ENCODE data around the gene MKX. TPM values are rescaled to one million over a fixed set of nuclear protein-coding genes. Genes with fewer than 3 reads are reported as not detected.

MKX gene
- polyA plus RNA-seq (2013, experiment 1 of 2): 1.9 TPM
- 1.8 TPM for polyA plus RNA-seq (2013, experiment 2 of 2)

- Histone ChIP-seq H3K36me3 (ENCODE audit: control insufficient read depth, insufficient read depth, low read length) (no peaks in the 10 kb centered on the region), H3K18ac (ENCODE audit: low read length) (no peak within 1 kb of the TSS), H4K8ac (ENCODE audit: low read depth, low read length) (no peak within 1 kb of the TSS), H2BK5ac (ENCODE audit: low read length) (no peak within 1 kb of the TSS), H3K27ac (ENCODE audit: low read depth, low read length) (no peak within 1 kb of the TSS), H3K79me1 (ENCODE audit: low read length) (no peaks in the 10 kb centered on the region), H2AK5ac (ENCODE audit: low read length) (no peak within 1 kb of the TSS), H3K23ac (ENCODE audit: low read length) (no peak within 1 kb of the TSS), H3K27me3 (ENCODE audit: insufficient read depth, low read length, poor library complexity) (peaks cover 29% of the 10 kb centered on the region), H3K56ac (ENCODE audit: low read length) (peak within 1 kb of the TSS; percentile 71), H3K4ac (ENCODE audit: low read depth, low read length) (no peak within 1 kb of the TSS), H3K9ac (ENCODE audit: low read length) (peak within 1 kb of the TSS; percentile 55), H3K79me2 (ENCODE audit: control insufficient read depth, insufficient read depth, low read length) (no peaks in the 10 kb centered on the region), H4K5ac (ENCODE audit: low read length) (no peak within 1 kb of the TSS), H3K4me2 (ENCODE audit: low read length) (peak within 1 kb of the TSS; percentile 87), H3K4me3 (ENCODE audit: low read length) (peak within 1 kb of the TSS; percentile 48), H2BK15ac (replicated peaks; ENCODE audit: low read depth) (no peak within 1 kb of the TSS), H2BK120ac (ENCODE audit: low read depth, low read length) (no peak within 1 kb of the TSS), H3K4me1 (ENCODE audit: control insufficient read depth, low read depth, low read length) (peaks cover 3% of the 10 kb centered on the region)
- WGBS (ENCODE audit: extremely low coverage, insufficient coverage, low lambda C conversion rate): no CpG with 5 or more reads among the region's 69 CpGs
- DNase-seq: peak; percentile 89
These were observed at the start of gene MKX for GRCh38 chr10:27745732-27746396. Gene MKX, minus strand, starts transcription at chr10:27745819. Its CDS starts 2,404 bp downstream, at chr10:27743415.

GRCh38 chr10:27794157-27794556 is 48.5 kb upstream of the MKX start:
- WGBS (ENCODE audit: extremely low coverage, insufficient coverage, low lambda C conversion rate): no CpG with 5 or more reads among the region's 1 CpG

GRCh38 chr10:27792216-27792615 is 46.6 kb upstream of the MKX start:
- no peak for DNase-seq
- Histone ChIP-seq H3K18ac (ENCODE audit: low read length) (no peak overlapping the region), H3K4me2 (ENCODE audit: low read length) (no peak overlapping the region), H3K4ac (ENCODE audit: low read depth, low read length) (no peak overlapping the region), H2BK5ac (ENCODE audit: low read length) (no peak overlapping the region), H3K23ac (ENCODE audit: low read length) (no peak overlapping the region), H3K27ac (ENCODE audit: low read depth, low read length) (no peak overlapping the region), H3K79me2 (ENCODE audit: control insufficient read depth, insufficient read depth, low read length) (no peaks in the 10 kb centered on the region), H3K36me3 (ENCODE audit: control insufficient read depth, insufficient read depth, low read length) (no peaks in the 10 kb centered on the region), H3K4me3 (ENCODE audit: low read length) (no peak overlapping the region), H4K8ac (ENCODE audit: low read depth, low read length) (no peak overlapping the region), H2BK15ac (replicated peaks; ENCODE audit: low read depth) (no peak overlapping the region), H3K56ac (ENCODE audit: low read length) (no peak overlapping the region), H2AK5ac (ENCODE audit: low read length) (no peak overlapping the region), H3K79me1 (ENCODE audit: low read length) (no peaks in the 10 kb centered on the region), H3K4me1 (ENCODE audit: control insufficient read depth, low read depth, low read length) (no peaks in the 10 kb centered on the region), H2BK120ac (ENCODE audit: low read depth, low read length) (no peak overlapping the region), H4K5ac (ENCODE audit: low read length) (no peak overlapping the region), H3K9ac (ENCODE audit: low read length) (no peak overlapping the region), H3K27me3 (ENCODE audit: insufficient read depth, low read length, poor library complexity) (no peaks in the 10 kb centered on the region)
- no CpG with 5 or more reads among the region's 2 CpGs for WGBS (ENCODE audit: extremely low coverage, insufficient coverage, low lambda C conversion rate)

More at GRCh38 chr10:27794157-27794556, 48.5 kb upstream of the MKX start:
- H3K18ac ChIP-seq (ENCODE audit: low read length): no peak overlapping the region
- no peak overlapping the region for H3K23ac ChIP-seq (ENCODE audit: low read length)
- H3K56ac ChIP-seq (ENCODE audit: low read length): no peak overlapping the region
- no peaks in the 10 kb centered on the region for H3K4me1 ChIP-seq (ENCODE audit: control insufficient read depth, low read depth, low read length)
- H2AK5ac ChIP-seq (ENCODE audit: low read length): no peak overlapping the region
- no peak overlapping the region for H2BK15ac ChIP-seq (replicated peaks; ENCODE audit: low read depth)
- no peaks in the 10 kb centered on the region for H3K79me1 ChIP-seq (ENCODE audit: low read length)
- no peaks in the 10 kb centered on the region for H3K27me3 ChIP-seq (ENCODE audit: insufficient read depth, low read length, poor library complexity)
- H4K8ac ChIP-seq (ENCODE audit: low read depth, low read length): no peak overlapping the region
- H3K4ac ChIP-seq (ENCODE audit: low read depth, low read length): no peak overlapping the region
- no peaks in the 10 kb centered on the region for H3K36me3 ChIP-seq (ENCODE audit: control insufficient read depth, insufficient read depth, low read length)
- no peak overlapping the region for H4K5ac ChIP-seq (ENCODE audit: low read length)
- H3K4me2 ChIP-seq (ENCODE audit: low read length): no peak overlapping the region
- no peak overlapping the region for H3K4me3 ChIP-seq (ENCODE audit: low read length)
- H3K9ac ChIP-seq (ENCODE audit: low read length): no peak overlapping the region
- no peak overlapping the region for H2BK120ac ChIP-seq (ENCODE audit: low read depth, low read length)
- H3K79me2 ChIP-seq (ENCODE audit: control insufficient read depth, insufficient read depth, low read length): no peaks in the 10 kb centered on the region
- no peak overlapping the region for H3K27ac ChIP-seq (ENCODE audit: low read depth, low read length)
- H2BK5ac ChIP-seq (ENCODE audit: low read length): no peak overlapping the region
- DNase-seq: peak; percentile 47

GRCh38 chr10:27784272-27784671 is 38.7 kb upstream of the MKX start:
- Histone ChIP-seq H3K79me1 (ENCODE audit: low read length) (no peaks in the 10 kb centered on the region), H3K56ac (ENCODE audit: low read length) (no peak overlapping the region), H2BK120ac (ENCODE audit: low read depth, low read length) (no peak overlapping the region), H2AK5ac (ENCODE audit: low read length) (no peak overlapping the region), H3K4me1 (ENCODE audit: control insufficient read depth, low read depth, low read length) (no peaks in the 10 kb centered on the region), H3K79me2 (ENCODE audit: control insufficient read depth, insufficient read depth, low read length) (no peaks in the 10 kb centered on the region), H2BK15ac (replicated peaks; ENCODE audit: low read depth) (no peak overlapping the region), H3K18ac (ENCODE audit: low read length) (no peak overlapping the region), H3K4me2 (ENCODE audit: low read length) (no peak overlapping the region), H4K8ac (ENCODE audit: low read depth, low read length) (no peak overlapping the region), H3K4ac (ENCODE audit: low read depth, low read length) (no peak overlapping the region), H4K5ac (ENCODE audit: low read length) (no peak overlapping the region), H3K27ac (ENCODE audit: low read depth, low read length) (no peak overlapping the region), H3K4me3 (ENCODE audit: low read length) (no peak overlapping the region), H3K36me3 (ENCODE audit: control insufficient read depth, insufficient read depth, low read length) (no peaks in the 10 kb centered on the region), H2BK5ac (ENCODE audit: low read length) (no peak overlapping the region), H3K23ac (ENCODE audit: low read length) (no peak overlapping the region), H3K27me3 (ENCODE audit: insufficient read depth, low read length, poor library complexity) (no peaks in the 10 kb centered on the region), H3K9ac (ENCODE audit: low read length) (no peak overlapping the region)
- no peak for DNase-seq
- no CpG with 5 or more reads among the region's 2 CpGs for WGBS (ENCODE audit: extremely low coverage, insufficient coverage, low lambda C conversion rate)

GRCh38 chr10:27783660-27784059 is 38.0 kb upstream of the MKX start:
- H3K4ac ChIP-seq (ENCODE audit: low read depth, low read length): no peak overlapping the region
- no peaks in the 10 kb centered on the region for H3K4me1 ChIP-seq (ENCODE audit: control insufficient read depth, low read depth, low read length)
- H3K23ac ChIP-seq (ENCODE audit: low read length): no peak overlapping the region
- no peak overlapping the region for H3K18ac ChIP-seq (ENCODE audit: low read length)
- no peak overlapping the region for H2BK15ac ChIP-seq (replicated peaks; ENCODE audit: low read depth)
- no peak overlapping the region for H2BK5ac ChIP-seq (ENCODE audit: low read length)
- H3K4me2 ChIP-seq (ENCODE audit: low read length): no peak overlapping the region
- H3K36me3 ChIP-seq (ENCODE audit: control insufficient read depth, insufficient read depth, low read length): no peaks in the 10 kb centered on the region
- H3K9ac ChIP-seq (ENCODE audit: low read length): no peak overlapping the region
- no peak overlapping the region for H3K4me3 ChIP-seq (ENCODE audit: low read length)
- H2AK5ac ChIP-seq (ENCODE audit: low read length): no peak overlapping the region
- H4K5ac ChIP-seq (ENCODE audit: low read length): no peak overlapping the region
- no peak overlapping the region for H3K56ac ChIP-seq (ENCODE audit: low read length)
- DNase-seq: peak; percentile 89
- H3K79me1 ChIP-seq (ENCODE audit: low read length): no peaks in the 10 kb centered on the region
- H2BK120ac ChIP-seq (ENCODE audit: low read depth, low read length): no peak overlapping the region
- no CpG with 5 or more reads among the region's 1 CpG for WGBS (ENCODE audit: extremely low coverage, insufficient coverage, low lambda C conversion rate)
- H3K27ac ChIP-seq (ENCODE audit: low read depth, low read length): no peak overlapping the region
- H4K8ac ChIP-seq (ENCODE audit: low read depth, low read length): no peak overlapping the region
- H3K27me3 ChIP-seq (ENCODE audit: insufficient read depth, low read length, poor library complexity): no peaks in the 10 kb centered on the region
- no peaks in the 10 kb centered on the region for H3K79me2 ChIP-seq (ENCODE audit: control insufficient read depth, insufficient read depth, low read length)
